Measurements from ENCODE around the gene SRMS. TPM values are rescaled to one million over a fixed set of nuclear protein-coding genes. Genes with fewer than 3 reads are reported as not detected.

Gene SRMS
- total RNA-seq, 2 donors from 2014 or later = not detected

- peaks cover 10% of the 10 kb centered on the region for H3K36me3 ChIP-seq
- no peak overlapping the region for H3K4me3 ChIP-seq
- no peak for TF ChIP-seq CTCF (IDR thresholded peaks at IDR 0.05)
- H3K27ac ChIP-seq = no peak overlapping the region
- ATAC-seq (ENCODE audit: insufficient number of reproducible peaks, low FRiP score, low read depth) = no peak
- H3K27me3 ChIP-seq (replicated peaks; ENCODE audit: insufficient read depth) = no peaks in the 10 kb centered on the region
- DNase-seq (ENCODE audit: low spot score) = no peak
- H3K4me1 ChIP-seq (ENCODE audit: control insufficient read depth in 1 of 2, low read depth in 2 of 2) = no peaks in the 10 kb centered on the region
- no peaks in the 10 kb centered on the region for H3K9me3 ChIP-seq
These were observed 19.5 kb upstream of the SRMS start for GRCh38 chr20:63567136-63567385.

- H3K36me3 ChIP-seq = peaks cover 15% of the 10 kb centered on the region
These were observed 19.0 kb upstream of the SRMS start for GRCh38 chr20:63566395-63567135.

GRCh38 chr20:63565699-63566335, 18.3 kb upstream of the SRMS start:
- ATAC-seq (ENCODE audit: insufficient number of reproducible peaks, low FRiP score, low read depth) (no peak), DNase-seq (ENCODE audit: low spot score) (no peak)
- Histone ChIP-seq H3K27me3 (replicated peaks; ENCODE audit: insufficient read depth) (no peaks in the 10 kb centered on the region), H3K4me1 (ENCODE audit: control insufficient read depth in 1 of 2, low read depth in 2 of 2) (no peaks in the 10 kb centered on the region), H3K4me3 (no peak overlapping the region), H3K36me3 (peaks cover 20% of the 10 kb centered on the region), H3K27ac (no peak overlapping the region), H3K9me3 (no peaks in the 10 kb centered on the region)
- no peak for TF ChIP-seq CTCF (IDR thresholded peaks at IDR 0.05)

More at GRCh38 chr20:63566395-63567135, 19.0 kb upstream of the SRMS start:
- H3K9me3 ChIP-seq = no peaks in the 10 kb centered on the region
- no peak overlapping the region for H3K4me3 ChIP-seq
- no peak overlapping the region for H3K27ac ChIP-seq
- H3K4me1 ChIP-seq (ENCODE audit: control insufficient read depth in 1 of 2, low read depth in 2 of 2) = no peaks in the 10 kb centered on the region
- no peaks in the 10 kb centered on the region for H3K27me3 ChIP-seq (replicated peaks; ENCODE audit: insufficient read depth)
- TF ChIP-seq CTCF (IDR thresholded peaks at IDR 0.05) = no peak
- DNase-seq (ENCODE audit: low spot score) (no peak), ATAC-seq (ENCODE audit: insufficient number of reproducible peaks, low FRiP score, low read depth) (no peak)

- Histone ChIP-seq H3K27me3 (replicated peaks; ENCODE audit: insufficient read depth) (no peaks in the 10 kb centered on the region), H3K4me3 (no peak overlapping the region), H3K27ac (no peak overlapping the region), H3K9me3 (no peaks in the 10 kb centered on the region), H3K36me3 (peaks cover 23% of the 10 kb centered on the region), H3K4me1 (ENCODE audit: control insufficient read depth in 1 of 2, low read depth in 2 of 2) (no peaks in the 10 kb centered on the region)
- TF ChIP-seq CTCF (IDR thresholded peaks at IDR 0.05) = no peak
- no peak for DNase-seq (ENCODE audit: low spot score)
- no peak for ATAC-seq (ENCODE audit: insufficient number of reproducible peaks, low FRiP score, low read depth)
These were observed 17.6 kb upstream of the SRMS start for GRCh38 chr20:63565021-63565698.

GRCh38 chr20:63564036-63564810, 16.7 kb upstream of the SRMS start:
- Histone ChIP-seq H3K4me1 (ENCODE audit: control insufficient read depth in 1 of 2, low read depth in 2 of 2) (no peaks in the 10 kb centered on the region), H3K9me3 (no peaks in the 10 kb centered on the region), H3K4me3 (no peak overlapping the region), H3K27me3 (replicated peaks; ENCODE audit: insufficient read depth) (no peaks in the 10 kb centered on the region), H3K36me3 (peaks cover 23% of the 10 kb centered on the region), H3K27ac (no peak overlapping the region)
- DNase-seq (ENCODE audit: low spot score) (no peak), ATAC-seq (ENCODE audit: insufficient number of reproducible peaks, low FRiP score, low read depth) (no peak)
- no peak for TF ChIP-seq CTCF (IDR thresholded peaks at IDR 0.05)

Measured in thoracic aorta (tissue), 2 donors.